C4-2B (cell line): ENCODE data around the gene VAPA.

Experiments used
- H3K27ac ChIP-seq: fragments of 450-650 bp; 2 replicates; pipeline ENCODE4 v1.5.1; 2017
- ZFX ChIP-seq: fragments of 450-650 bp; IDR thresholded peaks from 2 replicates; pipeline ENCODE4 v1.6.1; 2017
- TF ChIP-seq, protein P1 (sequence below): fragments of 450-650 bp; conservative IDR thresholded peaks from 2 replicates; pipeline ENCODE4 v1.5.1; 2017; ENCODE audit warnings: mild to moderate bottlenecking

VAPA gene

DNA sequence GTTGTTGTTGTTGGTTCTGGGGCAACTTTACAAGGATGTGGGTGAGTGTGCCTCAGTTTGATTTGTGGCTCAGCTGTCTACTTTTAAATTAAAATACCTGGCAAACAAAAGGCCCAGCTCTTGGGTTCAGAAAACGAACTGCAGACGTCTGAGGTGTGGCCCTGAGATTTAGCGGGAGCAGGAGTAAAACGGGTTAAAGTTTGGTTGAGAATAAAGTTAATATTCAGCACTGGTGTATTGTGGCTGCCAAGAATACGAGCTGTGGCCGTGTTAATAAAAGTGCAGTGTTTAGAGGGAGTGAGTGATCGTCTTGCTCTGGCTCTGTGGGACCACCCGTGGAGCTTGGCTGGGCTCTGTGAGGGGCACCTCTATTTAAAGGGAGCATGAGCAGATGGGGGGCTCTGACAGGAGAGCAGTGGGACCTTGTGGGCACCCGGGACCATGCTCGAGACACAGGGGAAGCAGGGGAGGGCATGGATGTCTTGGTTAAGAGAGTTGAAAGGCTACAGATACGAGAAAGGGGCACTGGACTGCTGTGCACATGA, 80.3 kb downstream of the VAPA start:
- TF ChIP-seq, protein P1, sequence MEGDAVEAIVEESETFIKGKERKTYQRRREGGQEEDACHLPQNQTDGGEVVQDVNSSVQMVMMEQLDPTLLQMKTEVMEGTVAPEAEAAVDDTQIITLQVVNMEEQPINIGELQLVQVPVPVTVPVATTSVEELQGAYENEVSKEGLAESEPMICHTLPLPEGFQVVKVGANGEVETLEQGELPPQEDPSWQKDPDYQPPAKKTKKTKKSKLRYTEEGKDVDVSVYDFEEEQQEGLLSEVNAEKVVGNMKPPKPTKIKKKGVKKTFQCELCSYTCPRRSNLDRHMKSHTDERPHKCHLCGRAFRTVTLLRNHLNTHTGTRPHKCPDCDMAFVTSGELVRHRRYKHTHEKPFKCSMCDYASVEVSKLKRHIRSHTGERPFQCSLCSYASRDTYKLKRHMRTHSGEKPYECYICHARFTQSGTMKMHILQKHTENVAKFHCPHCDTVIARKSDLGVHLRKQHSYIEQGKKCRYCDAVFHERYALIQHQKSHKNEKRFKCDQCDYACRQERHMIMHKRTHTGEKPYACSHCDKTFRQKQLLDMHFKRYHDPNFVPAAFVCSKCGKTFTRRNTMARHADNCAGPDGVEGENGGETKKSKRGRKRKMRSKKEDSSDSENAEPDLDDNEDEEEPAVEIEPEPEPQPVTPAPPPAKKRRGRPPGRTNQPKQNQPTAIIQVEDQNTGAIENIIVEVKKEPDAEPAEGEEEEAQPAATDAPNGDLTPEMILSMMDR: no peak
- no peak for TF ChIP-seq ZFX
- no peak overlapping the region for H3K27ac ChIP-seq

DNA sequence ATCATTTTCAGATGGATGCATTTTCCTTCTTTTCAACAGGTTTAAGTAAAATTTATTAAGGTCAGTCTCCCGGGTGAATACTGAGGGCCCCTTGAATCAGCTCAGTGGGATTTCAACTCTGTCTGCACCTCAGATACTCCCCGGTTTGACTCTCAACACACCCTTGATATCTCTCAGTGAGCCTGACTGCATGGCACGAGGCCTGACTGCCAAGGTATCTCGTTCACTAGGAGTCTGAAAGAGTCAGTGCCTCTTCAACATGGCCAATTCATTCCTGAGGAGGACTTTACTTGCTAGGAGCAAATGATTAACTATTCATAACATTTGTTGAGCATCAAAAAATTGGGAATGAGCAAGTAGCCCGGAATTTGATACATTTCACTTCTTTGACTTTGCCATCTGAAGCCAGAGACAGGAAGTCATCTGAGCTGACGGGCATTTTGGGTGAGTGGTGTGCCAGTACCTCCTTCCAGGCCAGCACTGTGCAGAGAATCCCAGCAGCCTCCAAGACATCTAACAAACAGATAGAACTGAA, 81.0 kb downstream of the VAPA start:
- TF ChIP-seq, protein P1: no peak
- TF ChIP-seq ZFX: no peak
- no peak overlapping the region for H3K27ac ChIP-seq

DNA sequence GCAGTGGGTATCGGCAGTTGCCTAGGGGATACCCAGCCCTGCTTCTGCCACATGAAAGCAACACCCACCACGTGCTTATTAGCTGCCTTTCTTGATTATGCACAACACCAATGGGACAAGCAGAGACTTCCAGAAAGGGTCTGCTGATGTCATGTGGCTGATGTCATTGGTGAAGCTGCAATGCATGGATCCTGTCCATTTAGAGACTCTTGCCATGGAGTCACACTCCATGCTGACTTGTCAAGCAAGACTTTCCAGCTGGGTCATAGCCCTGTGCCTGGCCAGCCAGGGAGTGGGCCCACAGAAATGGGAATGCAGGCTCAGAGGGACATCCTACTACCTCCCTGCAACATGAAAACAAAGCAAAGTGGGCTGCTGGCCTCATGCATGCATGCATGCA, 81.8 kb downstream of the VAPA start:
- no peak for TF ChIP-seq ZFX
- TF ChIP-seq, protein P1: no peak
- no peak overlapping the region for H3K27ac ChIP-seq

DNA sequence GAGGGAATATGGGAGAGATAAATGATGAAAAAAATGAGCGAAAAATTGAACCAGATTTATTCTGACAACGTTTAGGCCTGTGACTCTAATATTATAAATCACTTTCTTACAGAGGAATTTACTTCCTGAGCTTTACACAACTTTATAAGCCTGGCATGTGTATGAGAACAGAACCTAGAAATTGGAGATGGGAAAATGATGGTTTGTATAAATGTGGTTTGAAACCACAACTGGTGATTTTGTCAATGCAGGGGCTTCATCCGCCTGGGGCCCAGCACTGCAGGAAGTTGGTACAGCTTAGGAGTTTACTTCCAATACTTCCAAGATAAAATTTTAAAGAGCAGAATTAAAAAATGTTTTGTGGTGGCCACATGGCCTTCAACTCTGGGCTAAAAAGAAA, 82.3 kb downstream of the VAPA start:
- TF ChIP-seq, protein P1: no peak
- no peak for TF ChIP-seq ZFX
- no peak overlapping the region for H3K27ac ChIP-seq

DNA sequence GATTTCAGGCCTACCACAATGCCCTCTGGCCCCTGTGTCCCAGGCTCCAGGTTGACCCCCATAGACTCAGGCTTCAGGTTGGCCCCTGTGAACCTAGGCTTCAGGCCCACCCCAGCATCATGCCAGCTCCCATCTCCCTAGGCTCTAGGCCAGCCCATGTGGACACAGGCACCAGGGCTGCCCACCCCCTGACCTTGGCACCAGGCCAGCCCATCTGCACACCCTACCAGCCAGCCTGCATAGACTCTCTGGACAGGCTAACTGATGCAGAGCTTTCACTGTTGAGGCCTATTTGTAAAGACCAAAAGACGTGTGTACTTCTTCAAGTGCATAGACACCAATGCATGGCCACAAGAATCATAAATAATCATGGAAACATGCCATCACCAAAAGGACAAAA, 83.9 kb downstream of the VAPA start:
- no peak for TF ChIP-seq ZFX
- TF ChIP-seq, protein P1: no peak
- no peak overlapping the region for H3K27ac ChIP-seq

DNA sequence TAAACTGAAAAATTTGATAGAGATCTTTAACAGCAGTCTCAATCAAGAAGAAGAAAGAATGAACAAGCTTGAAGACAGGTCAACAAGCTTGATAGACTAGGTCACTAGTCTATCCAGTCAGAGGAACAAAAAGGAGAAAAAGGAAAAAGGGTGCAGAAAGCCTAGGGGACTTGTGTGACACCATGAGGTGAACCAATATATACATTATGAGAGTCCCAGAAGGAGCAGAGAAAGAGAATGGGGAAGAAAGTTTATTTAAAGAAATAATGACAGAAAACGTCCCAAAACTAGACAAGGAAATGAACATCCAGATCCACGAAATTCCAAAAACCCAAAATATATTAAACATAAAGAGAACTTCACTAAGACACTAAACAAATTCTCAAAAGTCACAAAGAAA, 84.5 kb downstream of the VAPA start:
- H3K27ac ChIP-seq: no peak overlapping the region
- TF ChIP-seq, protein P1: no peak
- TF ChIP-seq ZFX: no peak

DNA sequence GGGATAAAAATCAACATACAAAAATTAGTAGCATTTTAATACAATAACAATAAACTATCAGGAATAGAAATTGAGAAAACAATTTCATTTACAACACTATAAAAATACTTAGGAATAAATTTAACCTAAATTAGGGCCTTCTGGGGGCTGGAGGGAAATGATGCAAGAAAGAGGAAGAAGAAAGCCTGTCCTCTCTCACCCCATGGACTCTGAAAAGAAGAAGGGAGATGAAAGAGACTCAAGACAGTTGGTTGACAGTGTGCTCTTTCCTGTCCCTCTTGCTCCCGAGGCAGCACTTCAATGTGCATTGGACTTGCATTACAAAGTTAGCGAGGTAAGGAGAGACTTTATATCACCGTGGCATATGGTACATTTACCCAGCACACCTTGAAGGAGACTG, 88.5 kb downstream of the VAPA start:
- H3K27ac ChIP-seq: no peak overlapping the region
- TF ChIP-seq ZFX: no peak
- TF ChIP-seq, protein P1: no peak
